IMR-90 (cell line): ENCODE results near the gene VDR. TPM values are rescaled to one million over a fixed set of nuclear protein-coding genes. Genes with fewer than 3 reads are reported as not detected.

Experiments
- ATAC-seq: fragments of 200-7000 bp; cut with Tn5 transposase; 2 replicates; pipeline ENCODE4 v1.9.1; 2020; ENCODE audit warnings: low read depth, mild to moderate bottlenecking, moderate library complexity
- BruUV-seq: library from RNA; stranded (reverse); fragments of 400-500 nt; replicated peaks from 2 replicates; lab custom pipeline; 2021; lab: Mats Ljungman, UMichigan
- CTCF ChIA-PET: fragments of 300-600 bp; formaldehyde crosslinking; extraction: SDS; loops from one replicate; lab custom pipeline; 2021; ENCODE audit warnings: antibody characterized with exemption; lab: Yijun Ruan, JAX
- POLR2A ChIA-PET: fragments of 300-600 bp; sonication (Branson Sonifier 250); formaldehyde crosslinking; loops from one replicate; lab custom pipeline; 2022; ENCODE audit warnings: antibody characterized with exemption; ENCODE audit not compliant: unreplicated experiment; lab: Charles Lee
- DNase-seq: peaks from one replicate; pipeline ENCODE4 v3.0.0; 2013
- H2AFZ ChIP-seq: replicated peaks from 2 replicates; pipeline ENCODE3; 2013; ENCODE audit warnings: low read length, mild to moderate bottlenecking; ENCODE audit not compliant: poor library complexity
- H2AK5ac ChIP-seq: 2 replicates; pipeline ENCODE4 v1.6.1; 2013; ENCODE audit warnings: low read depth, low read length, inconsistent platforms
- H2AK9ac ChIP-seq: replicated peaks from 2 replicates; pipeline ENCODE3; 2013; ENCODE audit warnings: mild to moderate bottlenecking, low read depth, low read length, moderate library complexity; ENCODE audit not compliant: poor library complexity
- H2BK120ac ChIP-seq: 2 replicates; pipeline ENCODE4 v1.6.1; 2013; ENCODE audit warnings: low read depth, low read length, inconsistent platforms
- H2BK15ac ChIP-seq: 3 replicates; pipeline ENCODE4 v1.6.1; 2013; ENCODE audit warnings: low read depth, low read length, inconsistent platforms
- H2BK20ac ChIP-seq: 2 replicates; pipeline ENCODE4 v1.6.1; 2013; ENCODE audit warnings: low read depth, mild to moderate bottlenecking, inconsistent platforms, low read length, moderate library complexity
- H2BK5ac ChIP-seq: 2 replicates; pipeline ENCODE4 v1.6.1; 2013; ENCODE audit warnings: mild to moderate bottlenecking, low read depth, low read length, inconsistent platforms; ENCODE audit not compliant: poor library complexity, severe bottlenecking
- H3K14ac ChIP-seq: replicated peaks from 2 replicates; pipeline ENCODE4 v1.6.1; 2013; ENCODE audit warnings: low read depth, low read length, inconsistent platforms
- H3K18ac ChIP-seq: 2 replicates; pipeline ENCODE4 v1.6.1; 2013; ENCODE audit warnings: low read depth, low read length, control low read depth
- H3K23ac ChIP-seq: 2 replicates; pipeline ENCODE4 v1.6.1; 2013; ENCODE audit warnings: low read depth, low read length, inconsistent platforms
- H3K27ac ChIP-seq: 2 replicates; pipeline ENCODE4 v1.5.1; 2013; ENCODE audit warnings: mild to moderate bottlenecking, control low read depth, low read length; ENCODE audit not compliant: insufficient read depth
- H3K27me3 ChIP-seq: 2 replicates; pipeline ENCODE4 v1.6.1; 2013; ENCODE audit warnings: low read length; ENCODE audit not compliant: control insufficient read depth, insufficient read depth
- H3K36me3 ChIP-seq: 2 replicates; pipeline ENCODE4 v1.6.1; 2013; ENCODE audit warnings: low read length, mixed read lengths; ENCODE audit not compliant: control insufficient read depth, insufficient read depth
- H3K4ac ChIP-seq: 2 replicates; pipeline ENCODE4 v1.6.1; 2013; ENCODE audit warnings: low read depth, low read length, inconsistent platforms
- H3K4me1 ChIP-seq: 2 replicates; pipeline ENCODE4 v1.6.1; 2013; ENCODE audit warnings: low read length, mixed read lengths; ENCODE audit not compliant: control insufficient read depth, insufficient read depth
- H3K4me2 ChIP-seq: 2 replicates; pipeline ENCODE4 v1.6.1; 2013; ENCODE audit warnings: low read depth, mild to moderate bottlenecking, control low read depth, low read length, moderate library complexity
- H3K4me3 ChIP-seq: 2 replicates; pipeline ENCODE4 v1.5.1; 2013; ENCODE audit warnings: low read depth, mild to moderate bottlenecking, control low read depth, low read length, moderate library complexity; ENCODE audit not compliant: insufficient read depth
- H3K56ac ChIP-seq: 2 replicates; pipeline ENCODE4 v1.6.1; 2013; ENCODE audit warnings: low read length, inconsistent platforms; ENCODE audit not compliant: insufficient read depth; ENCODE audit errors: extremely low read depth
- H3K79me1 ChIP-seq, 2 experiments: 2 replicates each; pipeline ENCODE4 v1.6.1; 2013; ENCODE audit warnings: low read length in 2 of 2, inconsistent platforms in 1 of 2, low read depth in 1 of 2
- H3K9ac ChIP-seq: 2 replicates; pipeline ENCODE4 v1.6.1; 2013; ENCODE audit warnings: low read depth, low read length, control low read depth
- H3K9me1 ChIP-seq: 2 replicates; pipeline ENCODE4 v1.6.1; 2013; ENCODE audit warnings: low read length, inconsistent platforms; ENCODE audit not compliant: insufficient read depth
- H3K9me3 ChIP-seq: 2 replicates; pipeline ENCODE4 v1.6.1; 2013; ENCODE audit warnings: low read length; ENCODE audit not compliant: control insufficient read depth, insufficient read depth
- H4K20me1 ChIP-seq: 2 replicates; pipeline ENCODE4 v1.6.1; 2013; ENCODE audit warnings: low read length, inconsistent platforms; ENCODE audit not compliant: insufficient read depth
- H4K5ac ChIP-seq: 2 replicates; pipeline ENCODE4 v1.6.1; 2013; ENCODE audit warnings: mild to moderate bottlenecking, low read depth, low read length, control low read depth
- H4K8ac ChIP-seq, 2 experiments: 2 replicates each; pipeline ENCODE4 v1.6.1; 2013; ENCODE audit warnings: low read depth in 2 of 2, low read length in 2 of 2, control low read depth in 1 of 2, inconsistent platforms in 1 of 2
- H4K91ac ChIP-seq: 2 replicates; pipeline ENCODE4 v1.6.1; 2013; ENCODE audit warnings: low read depth, low read length, inconsistent platforms; ENCODE audit not compliant: insufficient read depth
- CEBPB ChIP-seq: IDR thresholded peaks from 2 replicates; pipeline ENCODE4 v1.6.1; 2012; ENCODE audit warnings: low read depth, low read length, improper control_type of control experiment
- FOS ChIP-seq: fragments of 150-350 bp; IDR thresholded peaks from 2 replicates; pipeline ENCODE4 v1.6.1; 2016; ENCODE audit warnings: low read depth, low read length
- MAZ ChIP-seq: IDR thresholded peaks from 2 replicates; pipeline ENCODE4 v1.6.1; 2012; ENCODE audit warnings: low read depth, mild to moderate bottlenecking, low read length, improper control_type of control experiment, moderate library complexity, borderline replicate concordance
- SMC3 ChIP-seq: fragments of 150-350 bp; IDR thresholded peaks from 2 replicates; pipeline ENCODE4 v1.6.1; 2016; ENCODE audit warnings: low read depth, mild to moderate bottlenecking, antibody characterized with exemption, low read length, moderate library complexity
- WGBS, 2 experiments: methylation state at CpG; one replicate each; pipeline versions ENCODE4 v1.1.5 to v1.1.7; 2013; ENCODE audit warnings: missing lambda C conversion rate in 2 of 2; ENCODE audit not compliant: insufficient read length in 1 of 2; ENCODE audit errors: extremely low coverage in 2 of 2; 5-methylcytosine and 5-hydroxymethylcytosine counted together
- dilution Hi-C: fragments of 300-500 bp; cut with HindIII; formaldehyde crosslinking; loops from one replicate; pipeline ENCODE4 v1.14.3; 2018; ENCODE audit warnings: low sequenced_read_pairs; ENCODE audit not compliant: unreplicated experiment
- in situ Hi-C: fragments of 300-500 bp; cut with MboI; formaldehyde crosslinking; loops from 3 replicates; pipeline ENCODE4 v1.14.3; 2019; ENCODE audit warnings: low sequenced_read_pairs, inconsistent platforms, mixed read lengths
- intact Hi-C: fragments of 100-400 bp; cut with micrococcal nuclease; formaldehyde crosslinking; loops from 2 replicates; pipeline ENCODE4 v1.10.0; 2022
- polyA plus RNA-seq, 3 experiments: library from polyadenylated mRNA; depleted of rRNA; stranded (reverse); fragments of >200 nt; gene quantifications; 2 replicates each; pipeline ENCODE4 v1.2.3, GENCODE V29; 2012; ENCODE audit warnings: low replicate concordance in 1 of 3
- total RNA-seq: library from RNA; depleted of rRNA; stranded (reverse); fragments of >200 nt; gene quantifications from 2 replicates; pipeline ENCODE4 v1.2.3, GENCODE V29; 2012
- TF ChIP-seq, protein P1 (sequence below): conservative IDR thresholded peaks from 2 replicates; pipeline ENCODE4 v1.5.1; 2012; ENCODE audit warnings: mild to moderate bottlenecking, low read depth, low read length, improper control_type of control experiment
- TF ChIP-seq, protein P2 (sequence below): fragments of 150-350 bp; IDR thresholded peaks from 2 replicates; pipeline ENCODE4 v1.6.1; 2016; ENCODE audit warnings: low read depth, mild to moderate bottlenecking, low read length, moderate library complexity, borderline replicate concordance

Gene VDR
- total and polyA plus RNA-seq, 2 of the 4 experiments (the other 2 are of a cell fraction): 5.4 to 8.5 TPM

DNA sequence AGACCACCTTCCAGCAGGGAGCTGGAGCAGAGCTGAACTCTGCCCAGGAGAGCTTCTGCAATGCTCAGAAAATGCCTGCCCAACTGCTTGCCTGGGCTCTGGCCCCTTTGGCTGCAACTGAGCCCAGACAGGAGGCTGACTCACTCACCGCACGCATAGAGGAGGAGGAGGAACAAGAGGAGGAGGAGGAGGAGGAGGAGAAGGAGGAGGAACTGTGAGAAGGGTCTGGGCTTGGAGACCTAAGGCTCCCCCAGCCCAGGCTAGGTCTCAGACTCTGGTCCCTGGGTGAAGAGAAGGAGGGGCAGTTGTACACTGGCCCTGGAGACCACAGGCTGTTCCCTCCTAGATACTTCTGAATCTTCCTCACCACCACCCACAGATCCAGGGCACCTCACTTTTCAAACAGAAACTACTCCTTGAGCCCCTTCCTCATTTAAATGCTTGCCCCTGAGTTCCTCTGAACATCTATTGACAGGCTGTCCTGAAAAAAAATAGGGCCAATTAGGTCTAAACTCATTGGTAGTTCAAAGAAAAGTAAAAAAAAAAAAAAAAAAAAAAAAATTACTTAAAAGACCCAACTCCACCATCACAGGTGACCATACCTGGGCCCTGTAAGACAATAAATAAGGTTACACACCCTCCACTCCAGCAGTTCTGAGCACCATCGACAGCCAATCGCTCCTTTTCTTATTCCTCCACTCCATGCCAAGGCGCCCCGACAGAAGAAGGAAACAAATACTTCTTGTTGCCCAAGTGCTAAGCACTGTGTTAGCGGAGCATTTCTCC is 674 bp downstream of the VDR start (continued):
- TF ChIP-seq, protein P1, sequence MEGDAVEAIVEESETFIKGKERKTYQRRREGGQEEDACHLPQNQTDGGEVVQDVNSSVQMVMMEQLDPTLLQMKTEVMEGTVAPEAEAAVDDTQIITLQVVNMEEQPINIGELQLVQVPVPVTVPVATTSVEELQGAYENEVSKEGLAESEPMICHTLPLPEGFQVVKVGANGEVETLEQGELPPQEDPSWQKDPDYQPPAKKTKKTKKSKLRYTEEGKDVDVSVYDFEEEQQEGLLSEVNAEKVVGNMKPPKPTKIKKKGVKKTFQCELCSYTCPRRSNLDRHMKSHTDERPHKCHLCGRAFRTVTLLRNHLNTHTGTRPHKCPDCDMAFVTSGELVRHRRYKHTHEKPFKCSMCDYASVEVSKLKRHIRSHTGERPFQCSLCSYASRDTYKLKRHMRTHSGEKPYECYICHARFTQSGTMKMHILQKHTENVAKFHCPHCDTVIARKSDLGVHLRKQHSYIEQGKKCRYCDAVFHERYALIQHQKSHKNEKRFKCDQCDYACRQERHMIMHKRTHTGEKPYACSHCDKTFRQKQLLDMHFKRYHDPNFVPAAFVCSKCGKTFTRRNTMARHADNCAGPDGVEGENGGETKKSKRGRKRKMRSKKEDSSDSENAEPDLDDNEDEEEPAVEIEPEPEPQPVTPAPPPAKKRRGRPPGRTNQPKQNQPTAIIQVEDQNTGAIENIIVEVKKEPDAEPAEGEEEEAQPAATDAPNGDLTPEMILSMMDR: peak; percentile 31; the same call in 1 of the 2 replicates

DNA sequence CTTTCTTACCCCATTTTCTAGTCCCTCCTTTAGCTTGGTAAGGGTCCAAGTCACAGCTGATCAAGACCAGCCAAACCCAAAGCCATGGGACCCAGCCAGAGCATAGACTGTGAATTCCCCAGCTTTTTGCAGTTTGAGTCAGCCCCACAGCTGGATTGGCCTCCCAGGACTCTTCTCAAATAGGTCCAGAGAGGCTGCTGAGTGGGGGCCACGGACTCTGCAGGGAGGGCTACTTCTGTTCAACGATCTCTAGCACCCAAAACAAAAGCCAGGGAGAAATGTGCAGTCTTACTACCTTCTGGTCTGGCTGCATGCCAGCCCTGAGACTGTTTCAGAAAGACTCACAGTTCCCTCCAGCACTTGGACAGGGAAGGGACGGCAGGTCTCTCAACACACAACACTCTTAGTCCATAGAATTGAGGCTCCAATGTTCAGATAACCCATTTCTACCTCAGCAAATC is 1.6 kb downstream of the VDR start:
- ATAC-seq: peak; percentile 36
- Histone ChIP-seq H3K4ac (peak overlapping the region; percentile 92), H3K36me3 (no peaks in the 10 kb centered on the region), H3K27ac (peak overlapping the region; percentile 62; the same call in 1 of the 2 replicates), H4K5ac (peak overlapping the region; percentile 38), H3K4me2 (peak overlapping the region; percentile 89), H4K91ac (peak overlapping the region; percentile 89), H3K14ac (peak overlapping the region; percentile 83), H4K20me1 (no peaks in the 10 kb centered on the region; the same call in 1 of the 2 replicates), H3K79me1 (peaks cover 18 to 47% of the 10 kb centered on the region in 2 experiments), H2BK20ac (peak overlapping the region; percentile 89), H3K23ac (peak overlapping the region; percentile 35), H3K9me3 (no peaks in the 10 kb centered on the region), H3K56ac (peak overlapping the region; percentile 40; the same call in 1 of the 2 replicates), H3K27me3 (peaks cover 23% of the 10 kb centered on the region), H3K9me1 (peaks cover 17% of the 10 kb centered on the region), H2BK15ac (peak overlapping the region; percentile 25; the same call in 2 of the 3 replicates), H2AK5ac (peak overlapping the region; percentile 76), H3K9ac (peak overlapping the region; percentile 42; the same call in 1 of the 2 replicates), H3K18ac (peak overlapping the region; percentile 65), H4K8ac (peak overlapping the region in 1 of 2 experiments; percentile 73; a peak in 3 of 4 replicates), H2BK5ac (peak overlapping the region; percentile 76), H2AFZ (no peak overlapping the region), H2BK120ac (peak overlapping the region; percentile 79), H3K4me1 (peaks cover 16% of the 10 kb centered on the region), H3K4me3 (no peak overlapping the region), H2AK9ac (peak overlapping the region; percentile 71)
- CTCF ChIA-PET: no interaction called here
- intact Hi-C loops (loop anchor here (5.0 kb wide), 2 partner anchors 44 to 51 kb away; no protein-coding TSS in a partner anchor), in situ Hi-C loops (no loop called here), dilution Hi-C loops (no loop called here)
- POLR2A ChIA-PET: no interaction called here
- peak; percentile 76 for DNase-seq
- 0 out of 2 replicates have a peak, but pooled peaks have one; percentile 6 for TF ChIP-seq MAZ
- TF ChIP-seq FOS: peak; percentile 3; the same call in 1 of the 2 replicates
- TF ChIP-seq, protein P2, sequence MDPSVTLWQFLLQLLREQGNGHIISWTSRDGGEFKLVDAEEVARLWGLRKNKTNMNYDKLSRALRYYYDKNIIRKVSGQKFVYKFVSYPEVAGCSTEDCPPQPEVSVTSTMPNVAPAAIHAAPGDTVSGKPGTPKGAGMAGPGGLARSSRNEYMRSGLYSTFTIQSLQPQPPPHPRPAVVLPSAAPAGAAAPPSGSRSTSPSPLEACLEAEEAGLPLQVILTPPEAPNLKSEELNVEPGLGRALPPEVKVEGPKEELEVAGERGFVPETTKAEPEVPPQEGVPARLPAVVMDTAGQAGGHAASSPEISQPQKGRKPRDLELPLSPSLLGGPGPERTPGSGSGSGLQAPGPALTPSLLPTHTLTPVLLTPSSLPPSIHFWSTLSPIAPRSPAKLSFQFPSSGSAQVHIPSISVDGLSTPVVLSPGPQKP: no peak
- TF ChIP-seq SMC3: no peak
- TF ChIP-seq, protein P1: no peak
- TF ChIP-seq CEBPB: no peak
- no CpG with 5 or more reads among the region's 3 CpGs for WGBS, 2 experiments
- no TSS peak for BruUV-seq
